GM06990 (cell line): ENCODE results near the gene EXTL1.

ENCODE experiments used
- DNase-seq: peaks from one replicate; pipeline ENCODE4 v3.0.0-alpha.2; 2011; ENCODE audit not compliant: insufficient read length; ENCODE audit errors: extremely low read depth
- H3K27me3 ChIP-seq: replicated peaks from 2 replicates; pipeline ENCODE4 v1.6.0; 2011; ENCODE audit warnings: low read length; ENCODE audit not compliant: control insufficient read depth, insufficient read depth
- H3K36me3 ChIP-seq: 2 replicates; pipeline ENCODE4 v1.5.1; 2011; ENCODE audit warnings: low read length; ENCODE audit not compliant: control insufficient read depth, insufficient read depth
- H3K4me3 ChIP-seq: replicated peaks from 2 replicates; pipeline ENCODE4 v1.5.1; 2011; ENCODE audit warnings: low read depth, mild to moderate bottlenecking, control low read depth, low read length
- TF ChIP-seq, protein P1 (sequence below): IDR thresholded peaks from 2 replicates; pipeline ENCODE4 v1.5.1; 2011; ENCODE audit warnings: low read length, control low read depth, mild to moderate bottlenecking, inconsistent platforms; ENCODE audit not compliant: insufficient read depth, poor library complexity, severe bottlenecking

EXTL1 gene

GRCh38 chr1:26066160-26066559 is 44.6 kb downstream of the EXTL1 start:
- Histone ChIP-seq H3K27me3 (no peaks in the 10 kb centered on the region; the same call in none of the 2 replicates), H3K36me3 (no peaks in the 10 kb centered on the region), H3K4me3 (no peak overlapping the region)
- TF ChIP-seq, protein P1, sequence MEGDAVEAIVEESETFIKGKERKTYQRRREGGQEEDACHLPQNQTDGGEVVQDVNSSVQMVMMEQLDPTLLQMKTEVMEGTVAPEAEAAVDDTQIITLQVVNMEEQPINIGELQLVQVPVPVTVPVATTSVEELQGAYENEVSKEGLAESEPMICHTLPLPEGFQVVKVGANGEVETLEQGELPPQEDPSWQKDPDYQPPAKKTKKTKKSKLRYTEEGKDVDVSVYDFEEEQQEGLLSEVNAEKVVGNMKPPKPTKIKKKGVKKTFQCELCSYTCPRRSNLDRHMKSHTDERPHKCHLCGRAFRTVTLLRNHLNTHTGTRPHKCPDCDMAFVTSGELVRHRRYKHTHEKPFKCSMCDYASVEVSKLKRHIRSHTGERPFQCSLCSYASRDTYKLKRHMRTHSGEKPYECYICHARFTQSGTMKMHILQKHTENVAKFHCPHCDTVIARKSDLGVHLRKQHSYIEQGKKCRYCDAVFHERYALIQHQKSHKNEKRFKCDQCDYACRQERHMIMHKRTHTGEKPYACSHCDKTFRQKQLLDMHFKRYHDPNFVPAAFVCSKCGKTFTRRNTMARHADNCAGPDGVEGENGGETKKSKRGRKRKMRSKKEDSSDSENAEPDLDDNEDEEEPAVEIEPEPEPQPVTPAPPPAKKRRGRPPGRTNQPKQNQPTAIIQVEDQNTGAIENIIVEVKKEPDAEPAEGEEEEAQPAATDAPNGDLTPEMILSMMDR, result no peak
- no peak for DNase-seq

- Histone ChIP-seq H3K4me3 (no peak overlapping the region), H3K27me3 (no peaks in the 10 kb centered on the region; the same call in none of the 2 replicates), H3K36me3 (no peaks in the 10 kb centered on the region)
- TF ChIP-seq, protein P1, result no peak
- no peak for DNase-seq
Measured at GRCh38 chr1:26066857-26067256, 45.3 kb downstream of the EXTL1 start.

- H3K4me3 ChIP-seq, result no peak within 1 kb of the TSS
- no peaks in the 10 kb centered on the region for H3K36me3 ChIP-seq
- no peaks in the 10 kb centered on the region; the same call in none of the 2 replicates for H3K27me3 ChIP-seq
- TF ChIP-seq, protein P1, result no peak
- no peak for DNase-seq
Measured at GRCh38 chr1:26067432-26067911, 45.9 kb downstream of the EXTL1 start, which contains the start of gene TRIM63. Gene TRIM63 (minus strand): TSS chr1:26067630. CDS start chr1:26067494, 136 bp downstream.

- TF ChIP-seq, protein P1, result no peak
- no peaks in the 10 kb centered on the region; the same call in none of the 2 replicates for H3K27me3 ChIP-seq
- H3K36me3 ChIP-seq, result no peaks in the 10 kb centered on the region
- H3K4me3 ChIP-seq, result no peak overlapping the region
- DNase-seq, result no peak
Measured at GRCh38 chr1:26069941-26070295, 48.3 kb downstream of the EXTL1 start.

DNA sequence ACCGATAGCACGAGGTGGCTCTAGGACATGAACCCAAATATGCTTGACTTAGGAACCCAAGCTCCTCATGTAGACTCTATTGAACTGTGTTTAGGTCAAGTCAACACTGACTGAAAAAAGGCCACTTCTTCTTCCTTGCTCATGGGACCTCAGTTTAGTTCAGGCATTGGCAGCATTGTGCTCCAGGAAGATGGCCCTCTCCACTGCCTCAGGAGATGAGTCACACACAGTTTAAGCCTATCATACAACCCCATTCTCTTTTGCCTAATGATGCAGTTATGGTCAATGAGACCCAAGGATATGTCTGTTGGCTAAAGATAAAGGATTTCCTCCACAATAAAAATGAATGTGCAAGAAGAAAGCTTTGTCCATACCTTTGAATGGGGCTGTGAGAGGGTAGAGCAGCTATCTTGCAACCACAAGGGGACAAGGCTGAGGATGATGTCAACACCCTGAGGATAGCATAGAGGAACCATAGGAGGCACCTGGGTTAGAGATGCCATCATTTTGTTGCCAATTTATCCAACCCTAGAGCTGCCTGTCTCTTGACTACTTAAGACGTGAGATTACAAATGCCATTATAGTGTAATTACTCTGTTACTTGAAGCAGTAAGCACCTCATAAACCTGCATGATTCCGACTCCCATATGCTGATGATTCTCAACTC is 48.9 kb downstream of the EXTL1 start:
- no peak for DNase-seq
- H3K27me3 ChIP-seq, result peaks cover 2% of the 10 kb centered on the region
- TF ChIP-seq, protein P1, result no peak
- H3K36me3 ChIP-seq, result no peaks in the 10 kb centered on the region
- H3K4me3 ChIP-seq, result no peak overlapping the region
